NCI-H748 (cell line): ENCODE measurements around the gene SEPTIN1.
"Not testable (repeated sequence)": the region's sequence is repeated elsewhere in the genome, so short reads cannot be mapped to it uniquely, and the experiment has no call there.

Experiments
- DNase-seq: peaks from one replicate; lab custom pipeline; 2025; ENCODE audit not compliant: unreplicated experiment; lab: John Stamatoyannopoulos, UW

The SEPTIN1 gene

DNA sequence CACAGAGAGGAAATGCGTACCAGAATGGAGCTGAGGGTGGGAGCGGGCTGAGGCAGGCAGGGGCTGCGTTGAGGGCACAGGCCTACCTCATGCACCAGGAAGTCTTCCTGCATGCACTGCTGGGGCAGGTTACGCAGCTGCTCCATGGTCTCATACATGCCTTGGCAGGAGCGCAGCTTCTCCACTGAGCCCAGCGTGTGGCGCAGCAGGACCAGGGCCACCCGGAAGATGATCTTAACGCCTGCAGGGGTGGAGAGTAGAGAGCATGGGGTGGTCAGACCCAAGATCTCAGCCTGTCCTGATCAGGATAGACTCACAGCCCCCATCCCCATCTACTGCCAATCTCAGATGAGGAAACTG, 23.8 kb downstream of the SEPTIN1 start:
- no peak for DNase-seq

DNA sequence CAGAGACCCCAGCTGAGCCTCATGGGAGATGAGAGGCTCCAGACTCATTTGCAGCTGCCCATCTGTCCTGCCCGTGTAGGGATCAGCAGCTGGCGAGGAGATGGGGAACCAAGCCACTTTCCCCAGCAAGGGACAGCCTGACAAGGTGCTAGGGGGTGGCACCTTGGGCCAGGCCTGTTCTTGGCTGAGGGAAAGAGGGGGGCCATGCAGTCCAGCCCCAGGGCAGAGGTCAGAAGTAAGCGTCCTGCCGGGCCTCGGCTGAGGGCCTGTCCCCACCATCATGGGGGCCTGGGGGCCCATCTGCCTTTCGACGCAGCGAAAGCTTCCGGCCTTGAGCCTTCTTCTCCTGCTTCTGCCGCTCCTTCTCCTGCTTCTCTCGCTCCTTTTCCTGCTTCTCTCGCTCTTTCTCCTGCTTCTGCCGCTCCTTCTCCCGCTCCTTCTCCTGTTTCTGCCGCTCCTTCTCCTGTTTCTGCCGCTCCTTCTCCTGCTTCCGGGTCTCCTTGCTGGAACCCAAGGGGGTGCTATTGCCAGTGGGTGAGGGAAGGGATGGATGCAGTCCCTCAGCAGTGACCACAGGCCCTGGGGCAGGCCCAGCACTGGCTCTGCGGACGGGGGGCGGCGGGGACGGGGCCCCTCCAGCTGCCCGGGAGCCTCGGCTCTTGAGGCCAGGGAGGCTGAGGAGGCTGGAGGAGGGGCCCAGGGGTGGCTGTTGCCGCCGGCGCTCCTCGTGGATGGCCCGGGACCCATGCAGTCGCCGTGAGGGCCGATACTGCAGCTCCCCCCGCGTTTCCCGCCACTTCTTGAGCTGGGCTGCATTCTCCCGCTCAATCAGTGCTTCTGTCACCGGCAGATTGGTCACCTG, 24.4 kb downstream of the SEPTIN1 start:
- no peak for DNase-seq

DNA sequence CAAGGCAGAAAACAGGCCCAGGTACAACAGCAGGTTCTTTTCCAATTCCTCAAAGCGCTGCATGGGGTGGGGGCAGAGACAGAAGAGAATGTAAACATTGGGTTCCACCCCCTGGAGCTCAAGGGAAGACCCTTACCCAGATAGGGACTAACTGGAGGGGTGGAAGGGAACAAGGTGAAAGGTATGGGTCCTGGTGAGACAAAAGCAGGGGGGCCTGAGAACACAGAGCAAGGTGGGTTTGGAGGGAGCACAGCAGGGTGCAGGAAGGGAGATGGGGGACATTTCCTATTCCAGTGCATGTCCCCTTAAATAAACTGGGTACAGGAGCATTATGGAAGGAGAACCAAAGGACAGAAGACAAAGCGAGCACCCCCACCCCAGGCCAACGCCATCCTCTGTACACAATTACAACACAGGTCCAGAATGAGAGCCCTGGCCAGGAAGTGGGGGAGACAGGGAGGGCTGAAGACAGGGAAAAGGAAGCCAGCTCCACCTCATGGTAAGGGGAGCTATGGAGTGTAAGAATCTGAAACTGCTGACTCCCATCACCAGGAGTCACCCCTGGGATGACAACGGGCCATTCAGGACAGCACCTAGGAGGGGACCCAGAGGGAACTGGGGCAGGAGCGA, 25.2 kb downstream of the SEPTIN1 start:
- DNase-seq, result no peak

DNA sequence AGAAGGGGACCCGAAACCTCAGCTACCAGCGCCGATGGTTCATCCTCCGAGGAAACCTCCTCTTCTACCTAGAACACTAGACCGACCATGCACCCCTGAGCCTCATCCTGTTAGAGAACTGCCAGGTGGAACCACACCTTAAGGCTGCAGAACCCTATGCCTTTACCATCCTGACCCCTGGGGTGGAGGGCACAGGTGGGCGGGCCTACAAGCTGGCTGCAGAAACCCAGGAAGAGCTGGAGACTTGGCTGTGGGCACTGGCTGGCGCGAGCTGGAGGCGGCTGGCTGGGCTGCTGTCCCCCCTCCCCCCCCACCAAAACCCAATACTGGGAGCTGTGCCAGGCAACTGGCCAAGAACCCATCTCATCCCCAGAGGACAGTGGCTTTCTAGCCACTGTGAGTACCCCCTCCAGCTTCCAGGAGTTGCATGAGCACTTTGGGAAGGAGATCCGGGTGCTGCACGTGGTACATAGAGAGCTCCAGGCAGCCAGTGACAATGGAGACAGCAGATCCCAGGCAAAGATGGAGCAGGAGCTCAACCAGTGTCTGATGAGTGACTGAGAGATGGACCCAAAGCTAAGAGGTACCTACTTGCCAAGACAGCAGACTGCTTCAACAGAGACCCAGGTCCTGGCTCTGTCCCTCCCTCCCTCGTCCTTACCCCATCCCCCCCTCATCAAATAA, 25.8 kb downstream of the SEPTIN1 start:
- DNase-seq, result no peak

- no peak for DNase-seq
These were observed 26.4 kb downstream of the SEPTIN1 start for GRCh38 chr16:30355954-30356308.

- peak; percentile 98 for DNase-seq
These were observed 27.0 kb downstream of the SEPTIN1 start, which contains the start of gene CD2BP2 for GRCh38 chr16:30355144-30355953. TSS of gene CD2BP2 (minus strand) at chr16:30355308. CDS start at chr16:30354681, 627 bp downstream.

GRCh38 chr16:30354423-30355143, 27.8 kb downstream of the SEPTIN1 start:
- DNase-seq, result peak; percentile 55

DNA sequence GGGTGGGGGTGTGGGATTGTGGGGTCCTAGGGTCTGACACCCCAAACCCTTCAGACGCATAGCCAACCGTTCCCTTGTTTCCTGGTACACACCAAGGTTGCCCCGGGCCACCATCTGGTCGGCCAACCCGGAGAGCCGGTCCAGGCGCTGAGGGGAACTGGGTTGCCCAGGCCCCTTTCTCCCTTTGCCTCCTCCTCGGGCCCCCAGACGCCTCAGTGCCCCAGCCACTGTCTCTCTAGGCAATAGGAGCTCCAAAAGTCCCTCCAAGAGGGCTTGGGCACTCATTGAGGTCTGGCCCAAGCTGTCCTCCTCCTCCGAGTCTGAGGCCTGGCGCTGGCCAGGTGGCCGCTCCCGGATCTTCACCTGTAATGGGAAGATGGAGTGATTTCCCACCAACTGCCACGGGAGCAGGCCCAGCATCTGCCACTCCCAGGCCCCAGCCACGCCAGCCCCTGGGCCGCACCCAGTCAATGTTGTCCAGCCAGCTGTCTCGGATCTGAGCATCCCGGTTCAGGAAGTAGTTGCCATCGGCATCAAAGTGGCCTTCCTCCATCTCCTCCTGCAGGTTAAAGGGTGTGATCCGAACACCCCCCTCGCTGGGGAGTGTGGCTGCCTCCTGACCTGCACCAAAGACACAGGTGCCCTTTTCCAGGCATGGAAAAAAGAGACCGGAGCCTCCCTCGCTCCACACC, 28.8 kb downstream of the SEPTIN1 start:
- DNase-seq, result no peak

GRCh38 chr16:30352488-30353401, 29.6 kb downstream of the SEPTIN1 start:
- DNase-seq, result no peak

GRCh38 chr16:30351586-30352419, 30.6 kb downstream of the SEPTIN1 start:
- no peak for DNase-seq

- DNase-seq, result no peak
These were observed 31.3 kb downstream of the SEPTIN1 start for GRCh38 chr16:30351001-30351441.

GRCh38 chr16:30350134-30350871, 32.1 kb downstream of the SEPTIN1 start:
- DNase-seq, result no peak

DNA sequence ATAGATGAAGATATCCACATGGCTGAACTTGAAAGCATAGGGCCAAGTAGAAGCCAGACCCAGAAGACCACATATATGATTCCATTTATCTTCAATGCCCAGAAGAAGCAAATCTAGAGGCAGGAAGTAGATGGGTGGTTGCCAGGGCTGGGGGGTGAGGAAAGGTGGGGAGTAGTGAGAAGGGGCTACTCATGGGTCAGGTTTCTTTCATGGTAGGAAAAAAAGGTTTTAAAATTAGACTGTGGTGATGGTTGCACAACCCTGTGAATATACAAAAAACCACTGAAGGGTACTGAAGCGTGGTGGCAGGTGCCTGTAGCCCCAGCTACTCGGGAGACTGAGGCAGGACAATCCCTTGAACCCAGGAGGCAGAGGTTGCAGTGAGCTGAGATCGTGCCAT, 32.7 kb downstream of the SEPTIN1 start:
- DNase-seq, result no peak

DNA sequence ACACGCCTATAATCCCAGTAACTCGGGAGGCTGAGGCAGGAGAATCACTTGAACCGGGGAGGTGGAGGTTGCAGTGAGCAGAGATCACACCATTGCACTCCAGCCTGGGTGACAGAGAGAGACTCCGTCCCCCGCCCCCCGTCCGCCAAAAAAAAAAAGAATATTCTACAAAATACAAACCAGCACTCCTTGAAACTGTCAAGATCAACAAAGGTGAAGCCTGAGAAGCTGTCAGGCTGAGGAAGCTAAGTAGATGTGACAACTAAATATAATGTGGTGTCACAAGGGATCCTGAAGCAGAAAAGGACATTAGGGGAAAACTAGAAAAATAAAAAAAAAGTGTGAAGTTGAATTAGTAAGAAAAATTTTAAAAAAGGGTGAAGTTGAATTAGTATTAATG, 33.4 kb downstream of the SEPTIN1 start:
- no peak for DNase-seq

- DNase-seq, result no peak
These were observed 34.2 kb downstream of the SEPTIN1 start for GRCh38 chr16:30348113-30348512.

GRCh38 chr16:30346286-30346685, 36.1 kb downstream of the SEPTIN1 start:
- no peak for DNase-seq

DNA sequence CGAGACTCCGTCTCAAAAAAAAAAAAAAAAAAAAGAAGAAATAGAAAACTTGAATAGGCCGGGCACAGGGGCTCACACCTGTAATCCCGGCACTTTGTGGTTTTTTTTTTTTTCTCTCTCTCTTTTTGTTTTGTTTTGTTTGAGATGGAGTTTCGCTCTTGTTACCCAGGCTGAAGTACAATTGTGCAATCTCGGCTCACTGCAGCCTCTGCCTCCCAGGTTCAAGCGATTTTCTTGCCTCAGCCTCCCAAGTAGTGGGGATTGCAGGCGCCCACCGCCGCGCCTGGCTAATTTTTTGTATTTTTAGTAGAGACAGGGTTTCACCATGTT, 38.9 kb downstream of the SEPTIN1 start:
- DNase-seq, result not testable (repeated sequence)
